Forelimb muscle (tissue), 1 donor: ENCODE results near the gene MRPL14. TPM values are rescaled to one million over a fixed set of nuclear protein-coding genes. Genes with fewer than 3 reads are reported as not detected.
"Not testable (repeated sequence)": the region's sequence is repeated elsewhere in the genome, so short reads cannot be mapped to it uniquely, and the experiment has no call there.

Experiments used
- DNase-seq: peaks from one replicate; pipeline ENCODE4 v3.0.0-alpha.2; 2013; ENCODE audit warnings: low read depth
- polyA plus RNA-seq: library from polyadenylated mRNA; unstranded; fragments of 120-200 nt; gene quantifications from one replicate; pipeline ENCODE4 v1.2.1, GENCODE V29; 2013; ENCODE audit not compliant: insufficient read length

Gene MRPL14
- polyA plus RNA-seq, 1 donor: 34.2 TPM

DNA sequence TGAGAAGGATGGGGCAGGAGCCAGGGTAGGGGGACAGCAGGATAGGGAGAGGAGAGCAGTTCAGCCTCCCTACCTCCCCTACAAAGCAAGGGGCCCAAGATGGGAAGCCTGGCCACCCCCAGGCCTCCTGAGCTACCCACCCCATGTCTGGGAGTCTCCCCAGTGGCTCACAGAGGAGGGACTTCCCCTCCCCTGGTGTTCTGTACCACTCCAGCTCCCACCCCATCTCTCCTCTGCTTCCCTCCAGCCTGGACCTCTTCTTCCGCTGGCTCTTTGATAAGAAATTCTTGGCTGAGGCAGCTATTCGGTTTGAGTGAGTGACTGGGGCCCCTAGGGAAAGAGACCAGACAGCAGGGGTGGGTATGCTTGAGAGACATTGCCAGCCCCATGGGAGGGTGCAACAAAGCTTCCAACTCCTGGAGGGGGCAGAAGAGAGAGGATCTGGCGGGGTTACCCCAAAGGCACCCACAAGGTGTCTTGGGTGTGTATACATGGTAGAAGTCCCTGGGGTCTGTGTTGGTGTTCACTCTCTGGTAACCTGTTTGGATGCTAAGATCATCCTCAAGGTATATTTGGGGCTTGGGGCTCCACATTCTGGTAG, 23.2 kb upstream of the MRPL14 start:
- no peak for DNase-seq

GRCh38 chr6:44149369-44150012, 22.2 kb upstream of the MRPL14 start:
- no peak for DNase-seq

DNA sequence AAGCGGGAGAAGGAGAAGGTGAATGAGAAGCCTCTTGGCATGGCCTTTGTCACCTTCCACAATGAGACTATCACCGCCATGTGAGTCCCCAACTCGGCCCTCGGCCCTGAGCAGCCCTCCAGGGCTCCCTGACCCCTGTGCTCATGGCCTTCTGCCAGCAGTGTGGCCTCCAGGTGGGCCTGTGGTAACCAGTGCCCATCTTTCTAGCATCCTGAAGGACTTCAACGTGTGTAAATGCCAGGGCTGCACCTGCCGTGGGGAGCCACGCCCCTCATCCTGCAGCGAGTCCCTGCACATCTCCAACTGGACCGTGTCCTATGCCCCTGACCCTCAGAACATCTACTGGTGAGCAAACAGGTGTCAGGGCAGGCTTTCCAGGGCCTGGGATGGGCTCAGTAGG, 21.1 kb upstream of the MRPL14 start:
- DNase-seq: no peak

GRCh38 chr6:44147256-44147655, 20.0 kb upstream of the MRPL14 start:
- DNase-seq: no peak

DNA sequence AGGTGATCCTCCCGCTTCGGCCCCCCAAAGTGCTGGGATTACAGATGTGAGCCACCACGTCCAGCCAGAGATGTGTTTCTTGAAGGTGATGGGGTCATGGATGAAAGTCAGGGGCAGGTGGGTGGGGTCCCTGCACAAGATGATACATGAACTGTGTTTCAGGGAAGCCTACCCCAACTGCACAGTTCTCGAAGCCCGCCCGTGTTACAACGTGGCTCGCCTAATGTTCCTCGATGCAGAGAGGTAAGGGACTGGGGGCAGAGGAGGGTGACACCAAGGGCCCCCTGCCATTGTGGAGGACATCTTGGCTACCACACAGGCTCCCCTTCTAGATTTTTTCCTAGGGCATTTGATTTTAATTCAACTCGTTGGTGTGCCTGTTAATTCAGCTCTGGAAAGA, 19.4 kb upstream of the MRPL14 start:
- DNase-seq: no peak

GRCh38 chr6:44145839-44146238, 18.6 kb upstream of the MRPL14 start:
- no peak for DNase-seq

DNA sequence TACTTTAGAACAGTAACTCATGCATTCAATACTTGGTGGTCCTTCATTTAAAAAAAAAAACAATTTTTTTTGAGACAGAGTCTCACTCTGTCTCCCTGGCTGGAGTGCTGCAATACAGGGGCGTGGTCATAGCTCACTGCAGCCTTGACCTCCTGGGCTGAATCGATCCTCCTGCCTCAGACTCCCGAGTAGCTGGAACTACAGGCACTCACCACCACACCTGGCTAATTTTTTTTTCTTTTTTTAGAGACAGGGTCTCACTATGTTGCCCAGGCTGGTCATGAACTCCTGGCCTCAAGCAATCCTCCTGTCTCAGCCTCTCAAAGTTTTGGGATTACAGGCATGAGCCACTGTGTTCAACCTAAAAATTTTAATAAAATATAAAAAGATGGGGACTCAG, 17.3 kb upstream of the MRPL14 start:
- not testable (repeated sequence) for DNase-seq

DNA sequence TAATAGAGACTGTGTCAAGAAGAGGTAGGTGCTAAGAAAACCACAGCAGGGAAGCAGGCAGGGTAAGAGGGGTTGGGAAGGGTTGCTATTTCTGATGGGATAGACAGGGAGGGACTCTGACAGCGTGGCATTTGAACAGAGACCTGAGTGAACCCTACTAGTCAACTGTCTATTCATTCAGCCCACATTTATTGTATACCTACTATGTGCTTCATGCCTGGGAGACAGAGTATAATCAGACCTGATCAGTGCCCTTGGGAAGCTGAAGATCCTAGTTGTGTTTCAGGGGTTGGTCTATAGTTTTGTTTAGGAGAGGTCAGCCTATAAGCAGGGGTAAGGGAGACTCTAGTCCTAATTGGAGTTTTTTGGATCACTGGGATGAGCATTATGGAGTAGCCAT, 16.5 kb upstream of the MRPL14 start:
- DNase-seq: no peak

GRCh38 chr6:44142835-44143234, 15.6 kb upstream of the MRPL14 start:
- DNase-seq: no peak

GRCh38 chr6:44139351-44139743, 12.1 kb upstream of the MRPL14 start:
- DNase-seq: no peak

DNA sequence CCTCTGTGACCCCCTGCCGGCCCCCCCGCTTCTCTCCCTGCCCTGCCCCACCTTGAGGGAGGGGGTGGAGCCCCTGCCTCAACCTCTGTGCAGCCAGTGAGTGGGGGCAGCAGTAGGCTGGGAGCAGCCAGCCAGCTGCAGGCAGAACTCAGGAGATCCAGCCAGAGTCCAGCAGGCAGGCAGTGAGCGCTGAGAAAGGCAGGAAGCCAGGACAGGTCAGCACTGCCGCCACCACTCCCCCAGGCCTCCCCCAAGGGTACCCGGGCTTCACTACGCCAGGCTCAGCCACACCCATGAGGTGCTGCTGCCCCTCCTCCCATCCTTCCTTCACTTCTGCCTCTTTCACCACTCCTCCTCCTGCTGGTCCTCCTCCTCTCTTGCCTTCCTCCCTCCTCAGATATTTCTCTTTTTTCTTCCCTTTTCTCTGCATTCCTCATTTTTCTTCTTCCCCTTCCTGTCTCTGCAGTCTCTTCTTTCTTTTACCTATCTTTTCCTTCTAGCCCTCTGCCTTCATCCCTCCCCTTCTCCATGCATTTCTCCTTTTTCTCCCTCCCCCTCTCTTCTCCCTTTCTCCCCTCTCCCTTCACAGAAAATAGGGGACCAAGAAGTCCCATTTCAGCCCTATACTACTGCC, 11.6 kb upstream of the MRPL14 start:
- no peak for DNase-seq

- DNase-seq: no peak
Measured at GRCh38 chr6:44135875-44136274, 8.6 kb upstream of the MRPL14 start.

- DNase-seq: no peak
Measured at GRCh38 chr6:44135173-44135758, 8.0 kb upstream of the MRPL14 start.

DNA sequence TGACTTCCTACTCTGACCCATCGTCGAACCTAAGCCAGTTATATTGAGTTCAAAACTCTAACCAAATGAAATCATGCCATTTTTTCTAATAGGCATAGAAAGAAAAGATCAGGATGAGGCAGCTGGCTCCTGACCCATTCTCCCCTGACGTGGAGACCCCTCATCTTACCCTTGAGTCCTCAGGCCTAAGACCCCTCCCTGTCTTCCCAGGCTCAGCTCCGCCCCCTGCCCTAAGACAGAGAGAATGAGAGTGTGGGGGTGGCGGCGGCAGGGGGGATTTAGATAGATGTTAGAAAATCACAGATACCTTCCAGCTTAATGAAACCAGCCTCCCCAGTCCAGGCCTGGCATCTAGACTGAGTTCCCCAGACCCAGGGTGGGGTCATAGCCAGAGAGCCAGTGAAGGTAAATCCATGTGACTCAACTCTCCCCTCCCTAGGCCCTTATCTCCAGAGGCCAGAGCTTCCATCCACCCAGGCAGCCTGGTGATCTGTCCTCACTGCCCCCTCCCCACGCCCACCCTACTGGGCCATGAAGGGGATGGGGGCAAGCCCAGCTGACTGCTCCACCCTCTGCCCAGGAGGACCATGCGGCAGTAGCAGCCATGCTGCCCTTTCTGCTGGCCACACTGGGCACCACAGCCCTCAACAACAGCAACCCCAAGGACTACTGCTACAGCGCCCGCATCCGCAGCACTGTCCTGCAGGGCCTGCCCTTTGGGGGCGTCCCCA, 6.9 kb upstream of the MRPL14 start:
- DNase-seq: no peak

DNA sequence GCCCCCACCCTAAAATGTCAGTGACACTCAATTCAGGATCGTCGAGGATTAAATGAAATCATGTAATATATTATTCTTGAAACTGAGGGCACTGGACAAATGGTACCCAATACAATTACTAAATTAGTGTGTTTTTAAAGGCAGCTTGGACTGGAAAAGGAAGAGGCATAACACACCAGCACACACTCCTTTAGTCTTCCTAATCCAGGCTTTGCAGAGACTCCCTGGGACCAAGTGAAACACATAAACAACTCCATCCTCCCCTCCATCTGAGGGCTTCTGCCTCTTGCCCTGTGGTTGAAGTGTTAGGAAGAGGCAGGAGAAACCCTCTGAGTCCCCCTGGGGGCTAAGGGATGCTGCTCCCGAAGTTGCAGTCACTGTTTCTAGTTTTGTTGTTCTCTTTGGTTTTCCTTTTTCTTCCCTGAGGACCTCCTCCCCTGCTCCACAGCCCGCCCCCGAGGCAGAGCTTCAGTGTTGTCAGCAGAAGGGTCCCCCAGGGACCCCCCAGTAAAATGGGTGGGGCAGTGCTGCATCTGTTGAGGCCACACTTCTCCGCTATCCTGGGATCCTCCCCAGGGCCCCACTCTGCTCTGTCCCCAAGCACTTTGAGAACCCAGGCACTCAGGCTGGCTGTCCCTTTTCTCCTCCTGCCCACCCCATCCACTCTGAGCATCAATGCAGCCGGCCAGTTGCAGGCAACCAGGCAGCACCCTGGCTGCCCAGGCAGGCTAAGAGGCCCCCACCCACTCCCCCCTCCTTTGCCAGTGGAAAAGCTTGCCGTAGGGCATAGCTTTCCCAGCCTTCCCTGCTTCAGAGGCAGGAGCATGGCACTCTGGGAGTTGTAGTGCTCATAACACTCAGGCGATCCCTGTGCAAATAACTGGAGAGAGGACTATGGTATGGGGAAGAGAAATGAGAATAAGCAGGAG, 6.0 kb upstream of the MRPL14 start:
- DNase-seq: no peak

DNA sequence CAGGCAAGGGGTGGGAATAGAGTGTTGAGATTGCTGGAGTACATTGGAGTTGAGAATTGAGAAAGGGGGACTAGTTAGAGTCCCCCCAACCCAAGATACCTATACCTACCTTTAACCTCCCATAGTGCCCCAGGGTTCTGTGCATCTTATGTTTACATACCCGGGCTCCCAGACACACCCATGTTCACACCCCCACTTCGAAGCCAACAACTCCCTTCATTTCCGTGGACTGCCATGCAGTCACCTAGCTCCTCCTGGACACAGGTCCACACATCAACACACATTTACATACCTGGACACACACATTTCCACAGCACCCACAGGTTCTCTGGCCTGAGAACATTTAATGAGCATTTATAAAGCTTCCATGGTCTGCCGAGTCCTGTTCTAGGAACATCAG, 5.2 kb upstream of the MRPL14 start:
- no peak for DNase-seq

DNA sequence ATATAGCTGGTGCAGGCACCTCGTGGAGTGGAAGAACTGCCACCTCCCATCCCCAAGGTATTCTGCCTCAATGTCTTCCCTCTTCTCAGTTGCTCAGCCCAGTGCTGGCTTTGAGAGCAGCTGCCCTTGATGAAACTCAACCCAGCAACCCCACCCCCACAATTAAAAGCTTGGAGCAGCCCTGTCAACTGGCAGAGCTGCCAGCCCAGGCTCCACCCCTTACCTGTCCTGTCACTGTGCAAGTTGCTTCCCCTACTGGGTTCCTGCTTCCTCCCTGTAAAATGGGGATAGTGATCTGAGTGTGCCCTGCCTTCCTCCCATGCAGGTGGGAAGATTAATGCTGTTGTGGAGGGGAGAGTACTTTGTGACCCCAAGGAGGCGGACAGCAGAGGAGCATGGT, 4.6 kb upstream of the MRPL14 start:
- DNase-seq: no peak

DNA sequence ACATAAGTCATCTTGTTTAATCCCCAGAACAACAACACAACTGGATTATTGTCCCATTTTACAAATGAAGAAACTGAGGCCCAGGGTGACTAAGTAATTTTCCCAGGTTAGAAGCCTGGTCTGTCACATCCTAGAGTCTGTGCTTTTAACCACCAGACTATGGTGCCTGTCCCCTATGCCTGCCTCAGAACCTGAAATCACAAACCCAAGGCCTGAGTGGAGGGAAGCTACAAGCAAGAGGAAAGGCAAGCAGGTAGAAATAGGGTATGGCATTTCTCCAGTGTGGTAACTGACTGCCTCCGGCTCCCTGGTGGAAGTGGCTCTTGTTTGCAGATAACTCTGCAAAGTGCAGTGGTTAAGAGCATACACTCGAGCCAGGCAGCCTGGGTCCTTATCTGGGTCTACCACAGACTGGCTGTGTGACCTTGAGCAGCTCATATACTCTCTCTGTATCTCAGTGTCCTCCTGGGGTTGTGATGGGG, 2.6 kb upstream of the MRPL14 start:
- DNase-seq: no peak

DNA sequence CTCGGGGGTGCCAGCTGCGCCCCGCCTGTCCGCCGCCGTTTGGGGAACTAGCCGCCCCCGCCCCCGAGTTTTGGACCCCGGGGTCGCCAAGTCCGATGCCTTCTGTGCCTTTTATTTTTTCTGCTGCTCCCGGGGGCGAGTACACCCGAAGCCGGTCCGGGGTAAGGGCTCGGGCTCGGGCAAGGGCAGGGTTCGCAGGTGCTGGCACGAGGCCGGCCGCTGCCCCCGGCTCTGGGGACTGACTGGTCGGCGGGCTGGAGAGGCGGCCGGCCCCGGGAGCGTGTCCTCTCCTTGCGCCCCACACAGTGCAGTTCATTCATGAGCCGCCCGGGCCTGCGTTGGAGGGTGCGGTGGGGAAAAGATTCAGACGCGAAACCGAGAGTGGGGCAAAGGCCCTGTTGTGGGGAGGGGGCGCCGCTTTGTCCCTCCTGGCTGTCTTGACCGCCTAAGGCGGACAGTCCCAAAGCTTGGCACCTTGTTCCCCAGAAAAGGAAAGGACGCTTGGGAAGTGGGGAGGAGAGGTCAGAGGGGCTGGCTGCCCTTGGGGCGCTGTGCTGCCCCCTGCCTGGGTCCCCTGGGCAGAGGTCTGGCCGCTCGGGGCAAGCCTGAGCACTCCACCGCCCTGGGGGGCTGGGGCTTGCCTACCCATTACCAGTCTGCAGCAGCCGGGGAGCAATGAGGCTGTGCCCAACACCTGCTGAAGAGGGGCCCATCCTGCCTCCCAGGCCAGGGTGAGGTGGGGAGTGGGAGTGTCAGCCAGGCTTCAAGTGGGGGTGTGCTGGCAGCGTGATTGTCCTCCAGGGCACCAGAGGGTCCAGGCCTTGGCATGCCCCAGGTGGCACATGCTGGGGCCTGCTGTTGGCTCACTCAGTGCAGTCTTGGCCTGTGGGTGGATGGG, 1.0 kb upstream of the MRPL14 start:
- no peak for DNase-seq
